ENCODE results near the gene CCDC142.

- TF ChIP-seq TAF1 (IDR thresholded peaks at IDR 0.05; ENCODE audit: low read depth): no peak
- no peak for TF ChIP-seq TEAD4 (IDR thresholded peaks at IDR 0.05)
- TF ChIP-seq CEBPB (IDR thresholded peaks at IDR 0.05): no peak
Observed at GRCh38 chr2:74488643-74489481, 6.1 kb upstream of the CCDC142 start.
